K562 (cell line): ENCODE data around the gene REEP6.

ENCODE experiments used
- NFATC3 ChIP-seq: fragments of 450-650 bp; IDR thresholded peaks from 2 replicates; pipeline ENCODE4 v1.6.1; 2017; ENCODE audit warnings: mild to moderate bottlenecking
- POLR2A ChIP-seq: fragments of 450-650 bp; conservative IDR thresholded peaks from 2 replicates; pipeline ENCODE4 v1.6.1; 2016
- POLR3G ChIP-seq: IDR thresholded peaks from 2 replicates; pipeline ENCODE4 v1.6.1; 2011; ENCODE audit not compliant: insufficient read length, insufficient replicate concordance; ENCODE audit errors: extremely low read depth
- TF ChIP-seq, protein P1 (sequence below): sonication (generic); formaldehyde crosslinking; IDR thresholded peaks from 2 replicates; pipeline ENCODE4 v1.8.0; 2022; ENCODE audit warnings: mild to moderate bottlenecking, low read depth, missing genetic modification reagents

DNA sequence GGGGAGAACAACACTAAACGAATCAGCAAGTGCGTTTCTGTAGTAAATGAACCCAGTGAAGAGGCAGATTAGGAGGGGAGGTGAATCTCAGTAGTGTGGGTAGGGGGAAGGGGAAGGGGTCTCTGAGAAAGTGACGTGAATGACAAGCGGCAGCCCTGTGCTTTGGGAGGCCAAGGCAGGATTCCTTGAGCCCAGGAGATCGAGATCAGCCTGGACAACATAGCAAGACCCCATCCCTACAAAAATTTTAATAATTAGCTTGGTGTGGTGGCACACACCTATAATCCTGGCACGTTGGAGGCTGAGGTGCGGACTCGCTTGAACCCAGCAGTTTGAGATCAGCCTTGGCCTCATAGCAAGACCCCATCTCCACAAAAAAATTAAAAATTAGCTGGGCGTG lies 41.0 kb downstream of the REEP6 start:
- TF ChIP-seq, protein P1, sequence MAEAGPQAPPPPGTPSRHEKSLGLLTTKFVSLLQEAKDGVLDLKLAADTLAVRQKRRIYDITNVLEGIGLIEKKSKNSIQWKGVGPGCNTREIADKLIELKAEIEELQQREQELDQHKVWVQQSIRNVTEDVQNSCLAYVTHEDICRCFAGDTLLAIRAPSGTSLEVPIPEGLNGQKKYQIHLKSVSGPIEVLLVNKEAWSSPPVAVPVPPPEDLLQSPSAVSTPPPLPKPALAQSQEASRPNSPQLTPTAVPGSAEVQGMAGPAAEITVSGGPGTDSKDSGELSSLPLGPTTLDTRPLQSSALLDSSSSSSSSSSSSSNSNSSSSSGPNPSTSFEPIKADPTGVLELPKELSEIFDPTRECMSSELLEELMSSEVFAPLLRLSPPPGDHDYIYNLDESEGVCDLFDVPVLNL (CRISPR knock-in tag) = no peak
- TF ChIP-seq POLR2A = no peak
- TF ChIP-seq POLR3G = no peak
- no peak for TF ChIP-seq NFATC3
